ENCODE results near the gene SNAP47.

Gene SNAP47

GRCh38 chr1:227763246-227764018 lies 28.2 kb downstream of the SNAP47 start:
- Histone ChIP-seq H3K27me3 (replicated peaks) (no peaks in the 10 kb centered on the region), H3K27ac (no peak overlapping the region), H3K36me3 (replicated peaks) (peaks cover 32% of the 10 kb centered on the region), H3K4me3 (ENCODE audit: low read depth, low read length) (no peak overlapping the region)
- DNase-seq, result no peak
- no peak for TF ChIP-seq CTCF (IDR thresholded peaks at IDR 0.05; ENCODE audit: low read depth, low read length, missing control alignments)
- in situ Hi-C loops (cut with HindIII; ENCODE audit: low pct_ligation_motif_present, low sequenced_read_pairs), result no loop called here

GRCh38 chr1:227764019-227764391 lies 28.8 kb downstream of the SNAP47 start:
- no peak for DNase-seq
- Histone ChIP-seq H3K36me3 (replicated peaks) (peaks cover 36% of the 10 kb centered on the region), H3K27ac (no peak overlapping the region)

GRCh38 chr1:227765261-227766014 lies 30.2 kb downstream of the SNAP47 start:
- Histone ChIP-seq H3K27me3 (replicated peaks) (no peaks in the 10 kb centered on the region), H3K4me3 (ENCODE audit: low read depth, low read length) (no peak overlapping the region), H3K36me3 (replicated peaks) (peaks cover 31% of the 10 kb centered on the region), H3K27ac (no peak overlapping the region)
- DNase-seq, result no peak
- TF ChIP-seq CTCF (IDR thresholded peaks at IDR 0.05; ENCODE audit: low read depth, low read length, missing control alignments), result no peak
- in situ Hi-C loops (cut with HindIII; ENCODE audit: low pct_ligation_motif_present, low sequenced_read_pairs), result no loop called here

More at GRCh38 chr1:227764019-227764391, 28.8 kb downstream of the SNAP47 start:
- in situ Hi-C loops (cut with HindIII; ENCODE audit: low pct_ligation_motif_present, low sequenced_read_pairs), result no loop called here
- no peaks in the 10 kb centered on the region for H3K27me3 ChIP-seq (replicated peaks)
- no peak overlapping the region for H3K4me3 ChIP-seq (ENCODE audit: low read depth, low read length)
- no peak for TF ChIP-seq CTCF (IDR thresholded peaks at IDR 0.05; ENCODE audit: low read depth, low read length, missing control alignments)

GRCh38 chr1:227766015-227766634 lies 30.9 kb downstream of the SNAP47 start:
- DNase-seq, result no peak
- in situ Hi-C loops (cut with HindIII; ENCODE audit: low pct_ligation_motif_present, low sequenced_read_pairs), result no loop called here
- H3K27me3 ChIP-seq (replicated peaks), result no peaks in the 10 kb centered on the region
- no peak for TF ChIP-seq CTCF (IDR thresholded peaks at IDR 0.05; ENCODE audit: low read depth, low read length, missing control alignments)
- no peak overlapping the region for H3K4me3 ChIP-seq (ENCODE audit: low read depth, low read length)
- peaks cover 29% of the 10 kb centered on the region for H3K36me3 ChIP-seq (replicated peaks)
- H3K27ac ChIP-seq, result no peak overlapping the region

GRCh38 chr1:227766653-227767277 lies 31.5 kb downstream of the SNAP47 start:
- peaks cover 29% of the 10 kb centered on the region for H3K36me3 ChIP-seq (replicated peaks)
- in situ Hi-C loops (cut with HindIII; ENCODE audit: low pct_ligation_motif_present, low sequenced_read_pairs), result no loop called here
- H3K4me3 ChIP-seq (ENCODE audit: low read depth, low read length), result no peak overlapping the region
- DNase-seq, result no peak
- no peak overlapping the region for H3K27ac ChIP-seq
- no peaks in the 10 kb centered on the region for H3K27me3 ChIP-seq (replicated peaks)
- no peak for TF ChIP-seq CTCF (IDR thresholded peaks at IDR 0.05; ENCODE audit: low read depth, low read length, missing control alignments)

Data from brain microvascular endothelial cell (primary cell).